Breast epithelium (tissue), 3 donors: ENCODE measurements around the gene GAS7.

Experiments used
- POLR2A ChIP-seq: fragments of 450-650 bp; IDR thresholded peaks from one replicate; pipeline ENCODE4 v1.6.1; 2016; ENCODE audit warnings: antibody characterized with exemption, mild to moderate bottlenecking, moderate library complexity
- POLR2AphosphoS5 ChIP-seq, 3 donors: sonication (generic); formaldehyde crosslinking; IDR thresholded peaks; one replicate each; pipeline ENCODE4 v1.6.1; 2017; ENCODE audit warnings: antibody characterized with exemption in 3 of 3
- TF ChIP-seq, protein P1 (sequence below), 3 donors: fragments of 450-650 bp; IDR thresholded peaks; one replicate each; pipeline ENCODE4 v1.5.1; 2016 to 2017; ENCODE audit warnings: antibody characterized with exemption in 3 of 3, mild to moderate bottlenecking in 3 of 3, moderate library complexity in 3 of 3

DNA sequence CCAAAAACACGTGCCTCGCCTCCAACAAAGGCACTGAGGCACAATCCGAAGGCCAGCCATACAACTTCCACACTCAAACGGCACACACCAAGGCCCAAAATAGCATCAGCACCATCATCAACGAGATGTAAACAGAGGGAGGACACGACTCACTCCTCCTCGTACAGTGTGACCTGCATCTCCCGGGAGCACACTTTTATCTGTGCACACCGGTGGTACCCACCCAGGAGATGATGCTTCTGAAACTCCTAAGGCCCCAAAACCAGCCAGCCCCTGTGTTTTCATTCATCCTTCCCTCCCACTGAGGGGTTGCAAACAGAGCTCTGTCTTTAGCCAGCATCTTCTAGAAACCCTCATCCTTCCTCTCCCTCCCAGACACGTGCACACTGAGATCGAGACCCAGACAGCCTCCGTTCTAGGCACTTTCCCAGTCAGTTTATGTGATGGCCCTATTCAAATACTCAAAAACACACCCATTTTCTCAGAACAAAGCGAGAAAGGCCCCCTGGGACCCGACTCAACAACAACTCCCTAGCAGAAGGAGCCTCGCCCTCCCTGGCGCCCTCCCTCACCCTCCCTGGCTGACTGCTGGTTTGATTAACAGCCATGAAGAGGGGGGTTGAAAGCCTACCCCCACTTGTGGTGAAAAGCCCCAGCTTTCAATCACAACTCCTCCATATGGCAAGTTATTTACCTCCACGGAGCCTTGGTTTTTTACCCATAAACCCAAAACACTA lies 76.3 kb downstream of the GAS7 start:
- TF ChIP-seq POLR2AphosphoS5 (IDR thresholded peaks at IDR 0.05) (no peak), POLR2A (no peak)
- TF ChIP-seq, protein P1, sequence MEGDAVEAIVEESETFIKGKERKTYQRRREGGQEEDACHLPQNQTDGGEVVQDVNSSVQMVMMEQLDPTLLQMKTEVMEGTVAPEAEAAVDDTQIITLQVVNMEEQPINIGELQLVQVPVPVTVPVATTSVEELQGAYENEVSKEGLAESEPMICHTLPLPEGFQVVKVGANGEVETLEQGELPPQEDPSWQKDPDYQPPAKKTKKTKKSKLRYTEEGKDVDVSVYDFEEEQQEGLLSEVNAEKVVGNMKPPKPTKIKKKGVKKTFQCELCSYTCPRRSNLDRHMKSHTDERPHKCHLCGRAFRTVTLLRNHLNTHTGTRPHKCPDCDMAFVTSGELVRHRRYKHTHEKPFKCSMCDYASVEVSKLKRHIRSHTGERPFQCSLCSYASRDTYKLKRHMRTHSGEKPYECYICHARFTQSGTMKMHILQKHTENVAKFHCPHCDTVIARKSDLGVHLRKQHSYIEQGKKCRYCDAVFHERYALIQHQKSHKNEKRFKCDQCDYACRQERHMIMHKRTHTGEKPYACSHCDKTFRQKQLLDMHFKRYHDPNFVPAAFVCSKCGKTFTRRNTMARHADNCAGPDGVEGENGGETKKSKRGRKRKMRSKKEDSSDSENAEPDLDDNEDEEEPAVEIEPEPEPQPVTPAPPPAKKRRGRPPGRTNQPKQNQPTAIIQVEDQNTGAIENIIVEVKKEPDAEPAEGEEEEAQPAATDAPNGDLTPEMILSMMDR (IDR thresholded peaks at IDR 0.05): no peak
